SK-N-SH treated with all-trans-retinoic acid at 6 μM for 48 hours (cell line): Measurements from ENCODE around the gene EGFLAM.
"Not testable (repeated sequence)": the region's sequence is repeated elsewhere in the genome, so short reads cannot be mapped to it uniquely, and the experiment has no call there.

Experiments used
- ATAC-seq: fragments of 200-7000 bp; cut with Tn5 transposase; 3 replicates; pipeline ENCODE4 v1.9.1; 2020; ENCODE audit warnings: mild to moderate bottlenecking, moderate library complexity
- BACH2 ChIP-seq: fragments of 250-450 bp; sonication (Bioruptor Pico); IDR thresholded peaks from 2 replicates; pipeline ENCODE4 v1.9.0; 2021; ENCODE audit warnings: mild to moderate bottlenecking, borderline replicate concordance
- CREB5 ChIP-seq: fragments of 250-450 bp; sonication (Bioruptor Pico); IDR thresholded peaks from 2 replicates; pipeline ENCODE4 v1.5.1; 2020; ENCODE audit warnings: low read depth, mild to moderate bottlenecking, moderate library complexity
- CSDC2 ChIP-seq: fragments of 250-450 bp; sonication (Bioruptor Pico); IDR thresholded peaks from 2 replicates; pipeline ENCODE4 v1.5.0; 2020; ENCODE audit warnings: mild to moderate bottlenecking, moderate library complexity
- ESRRG ChIP-seq: fragments of 250-450 bp; sonication (Bioruptor Pico); IDR thresholded peaks from 2 replicates; pipeline ENCODE4 v1.6.1; 2021; ENCODE audit warnings: mild to moderate bottlenecking
- GLIS3 ChIP-seq: fragments of 250-450 bp; sonication (Bioruptor Pico); IDR thresholded peaks from 2 replicates; pipeline ENCODE4 v1.5.0; 2020; ENCODE audit warnings: mild to moderate bottlenecking, moderate library complexity
- ISL1 ChIP-seq: fragments of 250-450 bp; sonication (Bioruptor Pico); IDR thresholded peaks from 2 replicates; pipeline ENCODE4 v2.1.2; 2022; ENCODE audit warnings: mild to moderate bottlenecking, moderate library complexity
- OSR1 ChIP-seq: fragments of 250-450 bp; sonication (Bioruptor Pico); IDR thresholded peaks from 2 replicates; pipeline ENCODE4 v1.8.0; 2022; ENCODE audit warnings: moderate library complexity, mild to moderate bottlenecking, inconsistent platforms
- PATZ1 ChIP-seq: fragments of 250-450 bp; sonication (Bioruptor Pico); IDR thresholded peaks from 2 replicates; pipeline ENCODE4 v1.8.0; 2020; ENCODE audit warnings: mild to moderate bottlenecking, moderate library complexity, borderline replicate concordance
- POU6F1 ChIP-seq: fragments of 250-450 bp; sonication (Bioruptor Pico); IDR thresholded peaks from 2 replicates; pipeline ENCODE4 v1.8.0; 2021; ENCODE audit warnings: low read depth, mild to moderate bottlenecking, moderate library complexity, borderline replicate concordance
- PPARA ChIP-seq: fragments of 250-450 bp; sonication (Bioruptor Pico); IDR thresholded peaks from 2 replicates; pipeline ENCODE4 v1.5.0; 2020; ENCODE audit warnings: mild to moderate bottlenecking, borderline replicate concordance
- RARB ChIP-seq: fragments of 250-450 bp; sonication (Bioruptor Pico); IDR thresholded peaks from 2 replicates; pipeline ENCODE4 v1.8.0; 2021; ENCODE audit warnings: mild to moderate bottlenecking, moderate library complexity
- SNAI2 ChIP-seq: fragments of 250-450 bp; sonication (Bioruptor Pico); IDR thresholded peaks from 2 replicates; pipeline ENCODE4 v1.5.0; 2020; ENCODE audit warnings: mild to moderate bottlenecking, moderate library complexity
- TCF4 ChIP-seq: fragments of 250-450 bp; sonication (Bioruptor Pico); IDR thresholded peaks from 2 replicates; pipeline ENCODE4 v1.8.0; 2021; ENCODE audit warnings: mild to moderate bottlenecking, moderate library complexity, borderline replicate concordance
- TOX ChIP-seq: fragments of 250-450 bp; sonication (Bioruptor Pico); IDR thresholded peaks from 2 replicates; pipeline ENCODE4 v1.8.0; 2021; ENCODE audit warnings: mild to moderate bottlenecking, moderate library complexity, borderline replicate concordance
- ZC3H10 ChIP-seq: fragments of 250-450 bp; sonication (Bioruptor Pico); IDR thresholded peaks from 2 replicates; pipeline ENCODE4 v1.5.1; 2021; ENCODE audit warnings: mild to moderate bottlenecking, moderate library complexity
- ZFP3 ChIP-seq: fragments of 250-450 bp; sonication (Bioruptor Pico); IDR thresholded peaks from 2 replicates; pipeline ENCODE4 v1.5.0; 2020; ENCODE audit warnings: mild to moderate bottlenecking, moderate library complexity
- ZFP30 ChIP-seq: fragments of 450-650 bp; formaldehyde crosslinking; IDR thresholded peaks from 2 replicates; pipeline ENCODE4 v1.5.0; 2022; ENCODE audit warnings: mild to moderate bottlenecking, moderate library complexity
- ZNF565 ChIP-seq: fragments of 450-650 bp; formaldehyde crosslinking; conservative IDR thresholded peaks from 2 replicates; pipeline ENCODE4 v1.5.0; 2020; ENCODE audit warnings: low read depth, mild to moderate bottlenecking, moderate library complexity
- ZNF70 ChIP-seq: fragments of 450-650 bp; formaldehyde crosslinking; IDR thresholded peaks from 2 replicates; pipeline ENCODE4 v1.5.0; 2020; ENCODE audit warnings: mild to moderate bottlenecking, moderate library complexity
- ZNF8 ChIP-seq: fragments of 450-650 bp; formaldehyde crosslinking; IDR thresholded peaks from 2 replicates; pipeline ENCODE4 v1.5.0; 2020; ENCODE audit warnings: mild to moderate bottlenecking, moderate library complexity

EGFLAM gene

GRCh38 chr5:38408446-38409198 lies 150.3 kb downstream of the EGFLAM start:
- TF ChIP-seq ZNF70 (no peak), TCF4 (CRISPR knock-in tag) (no peak), OSR1 (no peak), ISL1 (no peak), ZFP30 (no peak), CREB5 (no peak), ESRRG (CRISPR knock-in tag) (no peak), PPARA (CRISPR knock-in tag) (no peak), BACH2 (CRISPR knock-in tag) (no peak)
- TF ChIP-seq, all 23 proteins: peak for 0
- no peak for ATAC-seq

- TF ChIP-seq TCF4 (CRISPR knock-in tag) (no peak), ZNF8 (CRISPR knock-in tag) (no peak), ZFP3 (CRISPR knock-in tag) (no peak), ESRRG (CRISPR knock-in tag) (no peak), RARB (no peak), TOX (no peak), ZC3H10 (CRISPR knock-in tag) (no peak)
- no peak for ATAC-seq
Observed at GRCh38 chr5:38410304-38410990, 152.1 kb downstream of the EGFLAM start.

- no peak for TF ChIP-seq CSDC2 (CRISPR knock-in tag)
- TF ChIP-seq ESRRG (CRISPR knock-in tag): no peak
- TF ChIP-seq POU6F1: no peak
- TF ChIP-seq PATZ1 (CRISPR knock-in tag): no peak
- no peak for TF ChIP-seq RARB
- no peak for TF ChIP-seq GLIS3
- no peak for TF ChIP-seq ZFP3 (CRISPR knock-in tag)
- no peak for TF ChIP-seq SNAI2 (CRISPR knock-in tag)
- no peak for TF ChIP-seq BACH2 (CRISPR knock-in tag)
- no peak for TF ChIP-seq ZFP30
- TF ChIP-seq CREB5: no peak
- no peak for TF ChIP-seq PPARA (CRISPR knock-in tag)
- ATAC-seq: no peak
Observed at GRCh38 chr5:38413696-38414095, 155.3 kb downstream of the EGFLAM start.

GRCh38 chr5:38414348-38414747 lies 156.0 kb downstream of the EGFLAM start:
- TF ChIP-seq ZFP3 (CRISPR knock-in tag) (no peak), BACH2 (CRISPR knock-in tag) (no peak), ZNF8 (CRISPR knock-in tag) (no peak), ESRRG (CRISPR knock-in tag) (no peak), TOX (no peak), ZNF70 (no peak), OSR1 (no peak), RARB (no peak), CREB5 (no peak), PATZ1 (CRISPR knock-in tag) (no peak), CSDC2 (CRISPR knock-in tag) (no peak), ZNF565 (no peak)
- TF ChIP-seq, all 23 proteins: peak for 0

GRCh38 chr5:38415772-38416171 lies 157.4 kb downstream of the EGFLAM start:
- not testable (repeated sequence) for ATAC-seq

More at GRCh38 chr5:38414348-38414747, 156.0 kb downstream of the EGFLAM start:
- ATAC-seq: no peak
